Lower leg skin (tissue), 4 donors: Measurements from ENCODE around the gene CCDC172. TPM values are rescaled to one million over a fixed set of nuclear protein-coding genes. Genes with fewer than 3 reads are reported as not detected.
A peak's percentile ranks its signal among the peaks of the same experiment; 100 is the strongest.

Experiments
- DNase-seq, 2 donors: peaks; one replicate each; pipeline ENCODE4 v3.0.0-alpha.2; 2019; ENCODE audit warnings: low spot score in 2 of 2
- H3K4me3 ChIP-seq: fragments of 200-600 bp; sonication (generic); 2 replicates; pipeline ENCODE4 v1.5.1; 2017; ENCODE audit warnings: mild to moderate bottlenecking, low read depth; ENCODE audit not compliant: poor library complexity, severe bottlenecking
- POLR2A ChIP-seq, 2 donors: fragments of 450-650 bp; IDR thresholded peaks; one replicate each; pipeline ENCODE4 v1.6.1; 2016 to 2017; ENCODE audit warnings: antibody characterized with exemption in 2 of 2, mild to moderate bottlenecking in 1 of 2, moderate library complexity in 1 of 2
- WGBS, 2 donors: methylation state at CpG; one replicate each; pipeline ENCODE4 v1.1.5; 2018; 5-methylcytosine and 5-hydroxymethylcytosine counted together
- intact Hi-C: fragments of 100-400 bp; cut with DNase I; formaldehyde crosslinking; loops from one replicate; pipeline ENCODE4 v1.15.0; 2023; ENCODE audit warnings: low total_unique reads
- total RNA-seq, 4 donors: library from RNA; depleted of rRNA; stranded (reverse); fragments of >200 nt; gene quantifications; one replicate each; pipeline ENCODE4 v1.1.0, GENCODE V29; 2016
- TF ChIP-seq, protein P1 (sequence below), 3 donors: fragments of 450-650 bp; IDR thresholded peaks; one replicate each; pipeline ENCODE4 v1.5.1; 2016; ENCODE audit warnings: antibody characterized with exemption in 3 of 3, mild to moderate bottlenecking in 3 of 3, moderate library complexity in 2 of 3

CCDC172 gene
- total RNA-seq, 4 donors from 2014 or later, result not detected

DNA sequence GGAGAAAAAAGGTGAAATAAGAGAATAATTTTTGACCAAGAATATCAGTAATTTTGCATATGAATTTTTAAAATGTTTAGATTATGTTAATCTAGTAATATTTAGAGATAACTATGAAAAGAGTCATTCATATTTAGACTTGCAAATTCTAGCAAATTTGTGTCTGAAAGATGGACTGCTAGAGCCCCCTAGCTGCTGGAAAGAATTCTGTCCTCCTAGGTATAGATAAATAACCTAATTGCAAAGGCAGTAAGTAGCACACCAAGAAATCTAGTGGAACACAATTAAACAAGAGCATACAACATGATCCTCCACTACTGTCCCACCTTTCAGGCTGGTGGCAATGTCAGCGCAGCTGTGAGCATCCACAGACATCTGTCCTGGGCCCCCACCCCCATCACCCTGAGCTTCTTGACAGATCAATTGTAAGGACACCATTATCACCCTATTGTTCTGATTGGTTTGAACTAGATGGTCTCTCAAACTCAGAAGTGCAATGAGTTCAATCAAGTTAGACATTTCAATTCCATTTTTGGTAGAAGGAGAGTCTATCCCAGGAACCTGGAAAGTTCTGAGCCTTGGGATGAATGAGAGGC, 36.2 kb upstream of the CCDC172 start:
- no peak for TF ChIP-seq POLR2A (IDR thresholded peaks at IDR 0.05)
- TF ChIP-seq, protein P1, sequence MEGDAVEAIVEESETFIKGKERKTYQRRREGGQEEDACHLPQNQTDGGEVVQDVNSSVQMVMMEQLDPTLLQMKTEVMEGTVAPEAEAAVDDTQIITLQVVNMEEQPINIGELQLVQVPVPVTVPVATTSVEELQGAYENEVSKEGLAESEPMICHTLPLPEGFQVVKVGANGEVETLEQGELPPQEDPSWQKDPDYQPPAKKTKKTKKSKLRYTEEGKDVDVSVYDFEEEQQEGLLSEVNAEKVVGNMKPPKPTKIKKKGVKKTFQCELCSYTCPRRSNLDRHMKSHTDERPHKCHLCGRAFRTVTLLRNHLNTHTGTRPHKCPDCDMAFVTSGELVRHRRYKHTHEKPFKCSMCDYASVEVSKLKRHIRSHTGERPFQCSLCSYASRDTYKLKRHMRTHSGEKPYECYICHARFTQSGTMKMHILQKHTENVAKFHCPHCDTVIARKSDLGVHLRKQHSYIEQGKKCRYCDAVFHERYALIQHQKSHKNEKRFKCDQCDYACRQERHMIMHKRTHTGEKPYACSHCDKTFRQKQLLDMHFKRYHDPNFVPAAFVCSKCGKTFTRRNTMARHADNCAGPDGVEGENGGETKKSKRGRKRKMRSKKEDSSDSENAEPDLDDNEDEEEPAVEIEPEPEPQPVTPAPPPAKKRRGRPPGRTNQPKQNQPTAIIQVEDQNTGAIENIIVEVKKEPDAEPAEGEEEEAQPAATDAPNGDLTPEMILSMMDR (IDR thresholded peaks at IDR 0.05), result no peak
- H3K4me3 ChIP-seq, result no peak overlapping the region
- no peak for DNase-seq
- intact Hi-C loops, result loop anchor here (5.0 kb wide), 1 partner anchor 491 kb away; no protein-coding TSS in a partner anchor
- WGBS, 2 donors, result 11 to 57% methylated on average over 1 of the region's 1 CpG

DNA sequence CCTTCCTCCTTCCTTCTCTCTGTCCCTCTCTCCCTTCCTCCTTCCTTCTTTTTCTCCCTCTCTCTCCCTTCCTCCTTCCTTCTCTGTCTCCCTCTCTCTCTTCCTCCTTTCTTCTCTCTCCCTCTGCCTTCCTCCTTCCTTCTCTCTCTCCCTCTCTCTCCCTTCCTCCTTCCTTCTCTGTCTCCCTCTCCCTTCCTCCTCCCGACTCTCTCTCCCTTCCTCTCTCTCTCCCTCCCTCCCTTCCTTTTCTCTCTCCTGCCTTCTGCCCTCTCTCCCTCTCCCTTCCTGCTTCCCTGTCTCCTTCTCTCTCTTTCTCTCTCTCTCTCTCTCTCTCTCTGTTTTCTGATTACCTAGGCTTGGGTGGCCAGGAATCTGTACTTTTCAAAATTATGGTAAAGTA, 34.6 kb upstream of the CCDC172 start:
- 33% methylated on average over 1 of the region's 1 CpG for WGBS, 2 donors
- intact Hi-C loops, result loop anchor here (5.0 kb wide), 1 partner anchor 492 kb away; no protein-coding TSS in a partner anchor

DNA sequence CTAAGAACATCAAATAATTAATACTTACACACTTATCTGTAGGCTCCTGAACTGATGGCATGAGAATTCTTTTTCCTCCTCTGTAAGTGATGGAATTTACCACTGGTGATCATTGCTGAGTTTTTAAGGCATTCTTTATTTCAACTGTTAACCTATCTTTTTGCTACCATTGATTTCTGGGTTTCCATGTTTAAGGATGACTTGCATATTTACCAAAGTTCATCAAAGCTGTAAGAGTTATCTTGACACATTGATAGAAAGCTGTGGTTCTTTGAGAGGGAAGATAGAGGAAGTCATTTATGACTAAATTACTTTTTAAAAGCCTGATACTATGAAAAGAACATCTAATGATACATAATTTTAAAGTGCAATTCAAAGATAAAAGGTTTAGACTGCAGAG, 31.8 kb upstream of the CCDC172 start:
- no peak for DNase-seq
- TF ChIP-seq, protein P1 (IDR thresholded peaks at IDR 0.05), result no peak
- no peak for TF ChIP-seq POLR2A (IDR thresholded peaks at IDR 0.05)
- H3K4me3 ChIP-seq, result no peak overlapping the region
- intact Hi-C loops, result no loop called here

More for the DNA sequence above, 34.6 kb upstream of the CCDC172 start:
- no peak for DNase-seq
- no peak overlapping the region for H3K4me3 ChIP-seq
- no peak for TF ChIP-seq POLR2A (IDR thresholded peaks at IDR 0.05)
- TF ChIP-seq, protein P1 (IDR thresholded peaks at IDR 0.05), result no peak

DNA sequence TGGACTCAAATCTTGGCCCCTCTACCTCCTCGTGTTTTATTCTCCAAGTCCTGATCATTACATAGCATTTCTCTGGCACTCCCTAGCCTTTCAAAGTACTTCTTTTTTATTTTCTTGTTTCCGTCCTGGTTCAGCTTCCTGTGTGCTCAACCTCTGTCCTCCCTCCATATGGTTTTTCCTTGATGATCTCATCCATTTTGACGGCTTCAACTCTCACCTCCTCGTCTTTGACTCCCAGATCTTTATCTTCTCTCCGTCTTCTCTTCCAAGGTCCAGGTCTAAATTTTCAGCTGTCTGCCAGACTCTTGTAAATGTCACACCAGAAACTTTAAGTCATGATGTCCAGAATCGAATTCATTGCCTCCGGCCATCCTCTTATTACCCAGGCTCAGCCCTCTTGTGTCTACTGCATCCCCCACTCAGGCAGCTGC, 27.9 kb upstream of the CCDC172 start:
- DNase-seq, result no peak
- 70 to 75% methylated on average over 7 of the region's 7 CpGs for WGBS, 2 donors
- H3K4me3 ChIP-seq, result no peak overlapping the region
- no peak for TF ChIP-seq POLR2A (IDR thresholded peaks at IDR 0.05)
- TF ChIP-seq, protein P1 (IDR thresholded peaks at IDR 0.05), result no peak
- intact Hi-C loops, result no loop called here

DNA sequence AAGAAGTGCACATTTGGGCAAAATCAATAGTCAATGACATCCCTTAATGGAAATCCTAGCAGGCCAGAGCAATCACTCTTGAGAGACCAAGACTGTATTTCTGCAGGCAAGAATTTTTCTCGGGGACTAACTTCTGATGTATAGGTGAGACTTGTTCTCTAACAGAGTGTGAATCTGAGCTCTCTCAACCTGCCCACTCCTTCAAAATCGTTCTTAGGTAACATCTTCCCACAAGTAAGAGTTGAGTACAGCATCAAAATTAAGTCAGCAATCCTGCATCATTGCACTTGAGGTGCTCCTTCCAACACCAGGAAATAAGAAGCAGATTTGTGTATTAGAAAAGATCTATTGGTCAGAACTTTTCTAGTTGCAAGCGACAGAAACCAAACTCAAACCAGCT, 25.7 kb upstream of the CCDC172 start:
- TF ChIP-seq, protein P1 (IDR thresholded peaks at IDR 0.05), result no peak
- no peak for TF ChIP-seq POLR2A (IDR thresholded peaks at IDR 0.05)
- no peak for DNase-seq
- 85 to 95% methylated on average over 3 of the region's 3 CpGs for WGBS, 2 donors
- intact Hi-C loops, result no loop called here
- H3K4me3 ChIP-seq, result no peak overlapping the region

DNA sequence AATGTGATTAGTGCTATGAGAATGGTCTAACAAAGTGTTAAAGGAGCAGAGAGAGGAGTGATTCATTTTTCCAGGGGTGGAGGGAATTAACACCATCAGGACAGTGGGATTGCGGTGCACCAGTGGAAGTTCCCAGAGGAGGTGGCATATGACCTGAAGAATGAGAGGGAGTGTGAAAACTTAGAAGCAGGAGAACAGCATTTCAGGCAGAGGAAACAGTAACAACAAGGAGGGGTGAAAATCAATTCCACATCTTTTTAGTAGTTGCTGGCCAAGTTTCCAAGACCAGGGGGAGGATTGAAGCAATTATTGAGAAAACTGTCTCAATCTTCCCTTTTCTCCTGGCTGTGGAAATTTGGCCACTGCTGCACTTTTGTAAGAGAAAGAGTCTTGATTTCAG, 23.7 kb upstream of the CCDC172 start:
- H3K4me3 ChIP-seq, result no peak overlapping the region
- 43 to 59% methylated on average over 1 of the region's 1 CpG for WGBS, 2 donors
- DNase-seq, result peak in 1 of 2 donors; percentile 52
- intact Hi-C loops, result no loop called here
- TF ChIP-seq, protein P1 (IDR thresholded peaks at IDR 0.05), result no peak
- no peak for TF ChIP-seq POLR2A (IDR thresholded peaks at IDR 0.05)
